Measurements from ENCODE around the gene SMPD3.

The SMPD3 gene

GRCh38 chr16:68383858-68384257 is 64.5 kb downstream of the SMPD3 start:
- DNase-seq (ENCODE audit: extremely low read depth, insufficient read length) = no peak
- Histone ChIP-seq H3K27me3 (replicated peaks; ENCODE audit: control insufficient read depth, insufficient read depth, low read length) (no peaks in the 10 kb centered on the region), H3K4me3 (replicated peaks; ENCODE audit: low read depth, low read length) (no peak overlapping the region), H3K36me3 (ENCODE audit: control insufficient read depth, insufficient read depth, low read length) (no peaks in the 10 kb centered on the region)
- no peak for TF ChIP-seq CTCF (IDR thresholded peaks at IDR 0.05; ENCODE audit: insufficient read depth, low read length, poor library complexity, severe bottlenecking)

- DNase-seq (ENCODE audit: extremely low read depth, insufficient read length) = no peak
These were observed 66.0 kb downstream of the SMPD3 start for GRCh38 chr16:68382296-68382718.

GRCh38 chr16:68381363-68381724 is 67.0 kb downstream of the SMPD3 start:
- Histone ChIP-seq H3K36me3 (ENCODE audit: control insufficient read depth, insufficient read depth, low read length) (no peaks in the 10 kb centered on the region), H3K27me3 (replicated peaks; ENCODE audit: control insufficient read depth, insufficient read depth, low read length) (no peaks in the 10 kb centered on the region), H3K4me3 (replicated peaks; ENCODE audit: low read depth, low read length) (no peak overlapping the region)
- no peak for TF ChIP-seq CTCF (IDR thresholded peaks at IDR 0.05; ENCODE audit: insufficient read depth, low read length, poor library complexity, severe bottlenecking)
- no peak for DNase-seq (ENCODE audit: extremely low read depth, insufficient read length)

More at GRCh38 chr16:68382296-68382718, 66.0 kb downstream of the SMPD3 start:
- Histone ChIP-seq H3K4me3 (replicated peaks; ENCODE audit: low read depth, low read length) (no peak overlapping the region), H3K36me3 (ENCODE audit: control insufficient read depth, insufficient read depth, low read length) (no peaks in the 10 kb centered on the region), H3K27me3 (replicated peaks; ENCODE audit: control insufficient read depth, insufficient read depth, low read length) (no peaks in the 10 kb centered on the region)
- peak; percentile 49 for TF ChIP-seq CTCF (IDR thresholded peaks at IDR 0.05; ENCODE audit: insufficient read depth, low read length, poor library complexity, severe bottlenecking)

GRCh38 chr16:68380676-68381362 is 67.5 kb downstream of the SMPD3 start:
- TF ChIP-seq CTCF (IDR thresholded peaks at IDR 0.05; ENCODE audit: insufficient read depth, low read length, poor library complexity, severe bottlenecking) = no peak
- no peak overlapping the region for H3K4me3 ChIP-seq (replicated peaks; ENCODE audit: low read depth, low read length)
- DNase-seq (ENCODE audit: extremely low read depth, insufficient read length) = no peak
- H3K27me3 ChIP-seq (replicated peaks; ENCODE audit: control insufficient read depth, insufficient read depth, low read length) = no peaks in the 10 kb centered on the region
- no peaks in the 10 kb centered on the region for H3K36me3 ChIP-seq (ENCODE audit: control insufficient read depth, insufficient read depth, low read length)

GRCh38 chr16:68380348-68380670 is 68.0 kb downstream of the SMPD3 start:
- no peak for DNase-seq (ENCODE audit: extremely low read depth, insufficient read length)
- Histone ChIP-seq H3K27me3 (replicated peaks; ENCODE audit: control insufficient read depth, insufficient read depth, low read length) (no peaks in the 10 kb centered on the region), H3K36me3 (ENCODE audit: control insufficient read depth, insufficient read depth, low read length) (no peaks in the 10 kb centered on the region), H3K4me3 (replicated peaks; ENCODE audit: low read depth, low read length) (no peak overlapping the region)
- TF ChIP-seq CTCF (IDR thresholded peaks at IDR 0.05; ENCODE audit: insufficient read depth, low read length, poor library complexity, severe bottlenecking) = no peak

Data from GM06990 (cell line).